ENCODE results near the gene TECR.

The TECR gene

DNA sequence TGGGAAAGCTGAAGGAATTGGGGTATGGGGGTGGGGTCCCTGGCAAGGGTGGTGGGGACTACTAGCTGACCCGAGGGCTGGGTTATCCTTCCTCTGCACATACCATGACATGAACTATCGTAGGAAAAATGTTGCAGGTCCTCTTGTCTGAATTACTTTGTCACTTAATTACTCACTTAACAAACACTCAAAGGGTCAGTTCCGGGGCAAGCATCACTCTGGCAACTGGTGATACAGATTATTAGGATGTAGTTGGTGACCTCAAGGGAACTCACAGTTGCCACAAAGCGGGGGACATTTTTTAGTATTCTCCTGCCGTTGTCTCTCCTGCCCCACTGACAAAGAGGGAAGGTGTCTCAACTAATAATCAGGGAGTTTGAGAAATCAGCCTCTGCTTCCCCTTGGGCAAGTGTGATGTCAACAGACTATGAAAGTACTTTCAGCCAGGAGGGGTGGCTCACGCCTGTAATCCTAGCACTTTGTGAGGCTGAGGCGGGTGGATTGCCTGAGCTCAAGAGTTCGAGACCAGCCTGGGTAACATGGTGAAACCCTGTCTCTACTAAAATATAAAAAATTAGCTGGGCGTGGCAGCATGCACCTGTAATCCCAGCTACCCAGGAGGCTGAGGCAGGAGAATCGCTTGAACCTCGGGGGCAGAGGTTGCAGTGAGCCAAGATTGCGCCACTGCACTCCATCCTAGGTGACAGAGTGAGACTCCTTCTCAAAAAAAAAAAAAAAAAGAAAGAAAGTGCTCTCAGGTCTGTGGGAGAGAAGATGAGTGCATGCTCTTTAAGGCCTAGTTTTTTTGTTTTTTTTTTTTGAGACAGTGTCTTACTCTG is 21.5 kb upstream of the TECR start:
- DNase-seq (ENCODE audit: low read depth) = peak; percentile 91

DNA sequence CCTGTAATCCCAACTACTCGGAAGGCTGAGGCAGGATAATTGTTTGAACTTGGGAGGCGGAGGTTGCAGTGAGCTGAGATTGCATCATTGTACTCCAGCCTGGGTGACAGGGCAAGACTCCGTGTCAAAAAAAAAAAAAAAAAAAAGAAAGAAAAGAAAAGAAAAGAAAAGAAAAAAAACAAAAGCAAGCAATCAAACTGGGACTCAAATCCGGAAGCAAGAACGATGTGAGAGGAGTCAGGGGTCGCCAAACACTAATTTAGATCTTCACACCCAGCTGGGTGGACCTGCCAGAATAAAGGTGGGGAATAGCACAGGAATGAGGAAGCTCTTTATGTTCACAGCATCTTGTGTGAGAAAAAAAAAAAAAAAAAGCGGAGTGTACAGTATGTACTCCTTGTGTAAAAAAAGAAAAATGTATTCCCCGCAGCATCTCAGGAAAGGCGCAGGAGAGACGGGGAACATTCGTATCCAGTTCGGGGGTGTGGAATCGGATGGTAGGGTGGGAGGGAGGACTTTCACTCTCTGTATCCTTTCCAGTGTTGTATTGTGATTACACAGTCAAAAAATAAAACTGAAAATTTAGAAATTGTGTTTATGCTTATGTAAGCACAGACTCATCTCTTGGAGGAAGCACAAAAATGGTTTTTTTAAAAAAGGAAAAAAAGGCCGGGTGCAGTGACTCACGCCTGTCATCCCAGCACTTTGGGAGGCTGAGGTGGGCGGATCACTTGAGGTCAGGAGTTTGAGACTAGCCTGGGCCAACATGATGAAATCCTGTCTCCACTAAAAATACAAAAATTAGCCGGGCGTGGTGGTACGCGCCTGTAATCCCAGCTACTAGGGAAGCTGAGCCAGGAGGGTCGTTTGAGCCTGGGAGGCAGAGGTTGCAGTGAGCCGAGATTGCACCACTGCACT is 18.8 kb upstream of the TECR start:
- peak; percentile 90 for DNase-seq (ENCODE audit: low read depth)

DNA sequence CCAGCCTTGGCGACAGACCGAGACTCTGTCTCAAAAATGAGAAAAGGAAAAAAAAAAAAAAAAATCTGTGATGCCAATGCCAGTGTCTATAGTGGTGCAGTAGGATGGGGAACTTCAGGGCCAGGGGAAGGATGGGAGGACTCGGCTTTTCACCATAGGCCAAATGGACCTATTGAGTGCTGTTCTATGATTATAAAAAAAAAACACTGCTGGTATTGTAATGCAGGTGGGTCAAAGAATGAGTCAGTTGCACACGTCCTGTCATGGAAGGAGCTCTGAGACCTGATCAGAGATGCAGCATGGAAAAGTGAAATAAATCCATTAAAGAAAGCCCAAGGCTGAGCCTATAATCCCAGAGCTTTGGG is 18.2 kb upstream of the TECR start:
- no peak for DNase-seq (ENCODE audit: low read depth)

DNA sequence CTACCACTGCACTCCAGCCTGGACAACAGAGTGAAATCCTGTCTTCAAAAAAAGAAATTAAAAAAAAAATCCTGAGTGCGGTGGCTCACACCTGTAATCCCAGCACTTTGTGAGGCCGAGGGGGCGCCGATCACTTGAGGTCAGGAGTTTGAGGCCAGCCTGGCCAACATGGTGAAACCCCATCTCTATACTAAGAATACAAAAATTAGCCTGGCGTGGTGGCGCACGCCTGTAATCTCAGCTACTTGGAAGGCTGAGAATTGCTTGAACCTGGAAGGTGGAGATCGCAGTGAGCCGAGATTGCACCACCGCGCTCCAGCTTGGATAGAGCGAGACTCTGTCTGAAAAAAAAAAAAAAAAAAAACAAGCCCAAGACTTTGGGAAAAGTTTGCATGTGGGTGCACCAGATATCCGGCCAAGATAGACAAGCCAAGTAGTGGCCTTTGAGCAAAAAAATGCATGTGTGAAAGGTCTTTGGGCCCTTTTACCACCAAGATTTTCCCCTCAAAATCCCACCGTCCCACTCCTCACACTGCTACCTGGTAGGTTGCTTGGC is 16.9 kb upstream of the TECR start:
- DNase-seq (ENCODE audit: low read depth) = no peak

DNA sequence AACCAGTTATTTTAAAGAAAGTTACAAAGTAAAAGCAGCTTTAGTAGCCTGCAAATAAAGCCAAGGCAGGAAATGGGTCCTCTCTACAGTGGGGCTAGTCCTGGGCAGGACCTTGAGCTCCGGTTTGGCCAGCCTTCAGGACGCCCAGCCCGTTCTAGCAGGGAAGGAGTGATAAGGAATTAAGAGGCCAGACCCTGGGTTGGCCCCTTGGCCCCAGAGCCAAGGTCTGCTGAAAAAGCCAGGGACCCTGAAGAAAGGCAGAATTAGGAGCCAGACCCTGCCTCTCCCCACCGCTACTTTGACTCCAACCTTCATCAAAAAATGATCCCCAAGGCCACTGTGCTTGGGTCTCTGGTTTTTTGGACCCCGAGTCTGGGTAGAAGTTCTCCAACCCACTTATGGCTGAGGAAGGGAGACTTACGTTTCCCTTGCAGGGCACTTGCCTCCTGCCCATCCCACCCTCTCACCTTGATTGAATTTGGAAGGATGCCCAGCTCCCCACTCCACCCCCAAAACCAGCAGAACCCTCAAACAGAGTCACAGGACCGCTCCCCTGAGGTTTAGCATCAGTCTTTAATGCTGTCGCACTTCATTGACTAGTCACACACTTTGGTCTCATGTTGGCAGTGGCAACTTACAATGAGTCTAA is 15.1 kb upstream of the TECR start:
- DNase-seq (ENCODE audit: low read depth) = no peak

DNA sequence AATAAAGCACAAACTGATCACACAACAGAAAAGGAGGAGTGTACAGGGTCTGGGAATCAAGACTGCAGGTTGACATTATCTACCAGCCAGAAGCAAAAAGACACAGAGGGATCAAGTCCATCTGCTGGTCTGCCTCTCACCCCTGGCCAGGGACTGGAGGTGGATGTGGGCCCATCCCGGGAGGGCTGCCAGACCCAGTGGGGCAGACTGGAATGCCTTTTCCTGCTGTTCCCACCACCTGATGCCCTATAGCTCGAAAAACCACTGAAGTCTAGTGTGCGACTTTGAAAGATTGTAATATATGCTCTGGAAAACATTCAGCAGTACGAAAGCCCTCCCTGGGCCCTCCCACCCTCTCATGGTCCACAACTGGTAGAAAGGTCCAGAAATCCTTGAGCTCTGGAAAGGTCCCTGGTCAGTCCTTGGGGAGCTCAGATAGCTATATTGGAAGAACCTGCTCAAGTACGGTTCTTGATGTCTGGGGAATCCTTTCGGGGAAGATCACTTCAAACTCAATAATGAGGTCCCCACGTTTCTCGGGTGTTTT is 13.8 kb upstream of the TECR start:
- DNase-seq (ENCODE audit: low read depth) = no peak

DNA sequence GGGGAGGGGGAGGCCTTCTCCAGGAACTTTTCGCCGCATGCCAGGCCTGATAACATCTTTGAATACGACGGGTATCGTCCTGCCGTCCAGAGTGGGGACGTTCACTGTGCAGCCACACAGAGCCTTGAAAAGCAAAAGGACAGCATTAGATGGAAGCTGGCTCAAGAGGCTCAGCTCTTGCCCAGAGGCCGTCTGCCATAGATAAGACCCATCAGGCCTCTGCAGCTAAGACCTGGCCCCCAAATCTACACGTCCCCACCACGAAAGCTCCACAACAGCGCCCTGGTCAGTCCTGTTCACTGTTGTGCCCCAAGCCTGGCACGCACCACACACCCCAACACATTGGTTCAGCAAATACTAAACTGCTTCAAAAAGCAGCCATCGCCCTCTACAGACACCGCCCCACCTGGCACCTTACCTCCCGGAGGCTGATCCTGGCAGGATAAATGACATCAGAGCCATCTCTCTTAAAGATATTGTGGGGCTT is 13.3 kb upstream of the TECR start:
- no peak for DNase-seq (ENCODE audit: low read depth)

DNA sequence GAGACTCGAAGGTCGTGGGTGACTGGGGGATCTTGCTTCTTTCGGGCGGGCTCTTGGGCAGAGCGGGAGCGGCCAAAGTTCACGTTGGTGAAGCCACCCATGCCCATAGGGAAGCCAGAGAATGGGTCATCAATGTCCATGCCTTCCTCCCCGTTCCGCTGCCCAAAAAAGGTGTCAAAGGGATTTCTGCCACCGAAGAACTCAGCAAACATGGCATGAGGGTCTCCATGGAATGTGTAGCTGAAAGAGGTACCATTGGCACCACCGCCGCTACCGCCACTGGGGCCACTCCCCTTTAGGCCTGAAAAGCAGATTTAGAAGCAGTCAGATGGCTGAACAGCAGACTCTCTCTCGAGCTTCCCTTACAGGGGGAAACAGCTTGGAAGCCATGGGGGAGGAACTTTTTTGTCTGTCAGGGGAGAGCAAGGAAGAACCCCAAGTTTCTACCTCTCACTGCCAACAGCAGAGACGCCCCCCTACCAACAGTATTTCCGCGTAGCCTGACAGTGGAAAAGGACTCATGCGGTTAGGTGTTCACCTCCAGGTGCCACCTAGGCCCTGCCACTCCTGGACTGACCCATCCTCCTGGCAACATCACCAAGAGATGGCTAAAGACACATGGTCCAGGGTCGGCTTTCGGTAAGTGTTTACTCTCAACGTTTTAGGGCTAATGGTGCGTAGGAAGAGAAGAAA is 12.5 kb upstream of the TECR start:
- no peak for DNase-seq (ENCODE audit: low read depth)

DNA sequence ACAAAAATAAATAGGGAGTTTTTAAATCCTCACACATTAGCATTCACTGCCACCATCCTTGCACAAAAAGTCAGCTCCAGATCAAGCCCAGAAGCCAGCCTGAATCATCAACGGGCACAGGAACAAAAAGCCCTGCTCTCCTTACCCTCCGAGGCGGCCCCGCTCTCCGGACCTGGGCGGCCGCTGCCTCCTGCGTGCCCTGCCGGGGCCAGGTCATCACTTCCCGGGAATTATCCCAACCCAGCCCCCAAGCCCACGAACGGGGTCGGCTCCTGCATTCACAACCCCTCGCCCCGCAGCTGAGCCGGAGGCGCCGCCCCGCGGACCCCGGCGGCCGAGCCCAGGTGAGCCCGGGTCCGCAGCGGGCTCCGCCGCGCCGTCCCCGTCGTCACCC is 12.0 kb upstream of the TECR start:
- peak; percentile 49 for DNase-seq (ENCODE audit: low read depth)

DNA sequence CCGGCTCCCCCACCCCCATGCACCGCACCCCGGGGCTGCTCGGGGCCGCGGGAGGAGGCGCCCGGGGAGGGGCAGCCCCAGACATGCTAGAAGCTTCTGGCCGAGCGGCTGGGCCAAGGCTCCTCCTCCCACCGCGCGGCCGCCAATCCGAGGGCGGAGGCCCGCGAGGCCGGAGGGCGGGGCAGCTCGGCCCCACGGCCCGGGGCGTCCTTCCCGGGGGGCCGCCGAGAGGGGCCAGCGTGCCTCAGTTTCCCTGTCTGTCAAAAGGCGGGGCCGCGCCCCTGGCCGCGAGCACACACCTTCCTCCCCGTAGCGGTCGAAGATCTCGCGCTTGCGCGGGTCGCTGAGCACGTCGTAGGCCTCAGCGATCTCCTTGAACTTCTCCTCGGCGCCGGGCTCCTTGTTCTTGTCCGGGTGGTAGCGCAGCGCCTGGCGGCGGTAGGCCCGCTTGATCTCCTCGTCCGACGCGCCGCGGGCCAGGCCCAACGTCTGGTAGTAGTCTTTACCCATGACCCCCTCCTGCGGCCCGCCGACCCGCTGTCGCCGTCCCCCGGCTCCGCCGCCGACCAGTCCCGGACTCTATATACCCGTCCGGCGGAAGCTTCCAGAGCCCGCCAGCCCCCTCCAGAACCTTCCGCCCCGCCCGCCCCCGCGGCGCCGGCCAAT is 11.4 kb upstream of the TECR start, which contains the start of gene DNAJB1:
Gene DNAJB1 (minus strand): TSS at position 558 of the 666 bp plus-strand sequence. CDS start 48 bp downstream, at position 510.
- peak; percentile 82 for DNase-seq (ENCODE audit: low read depth)

DNA sequence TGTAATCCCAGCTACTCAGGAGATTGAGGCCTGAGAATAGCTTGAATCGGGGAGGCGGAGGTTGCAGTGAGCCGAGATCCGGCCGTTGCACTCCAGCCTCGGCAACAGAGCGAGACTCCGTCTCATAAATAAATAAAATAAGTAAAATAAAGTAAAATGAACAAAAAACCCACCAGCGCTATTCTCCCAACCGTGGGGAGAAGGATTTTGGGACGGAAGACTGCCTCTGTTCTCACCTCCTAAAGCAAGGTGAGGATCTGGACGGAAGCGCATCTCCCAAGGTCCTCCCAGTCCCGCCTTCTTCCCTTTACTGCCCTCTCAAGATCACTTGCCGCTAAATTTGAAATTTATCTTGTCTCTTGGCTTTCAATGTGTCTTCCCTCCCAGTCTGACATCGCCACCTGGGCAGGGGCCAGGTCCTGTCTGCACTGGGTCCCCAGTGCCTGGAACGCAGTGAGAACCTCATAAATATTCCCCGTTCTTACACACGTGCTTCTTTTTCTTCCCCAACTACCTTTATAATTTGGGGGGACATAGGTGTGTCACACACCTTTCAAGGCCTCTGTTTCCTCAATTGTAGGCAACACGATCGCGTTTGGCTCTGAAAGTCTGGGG is 10.0 kb upstream of the TECR start:
- DNase-seq (ENCODE audit: low read depth) = no peak

DNA sequence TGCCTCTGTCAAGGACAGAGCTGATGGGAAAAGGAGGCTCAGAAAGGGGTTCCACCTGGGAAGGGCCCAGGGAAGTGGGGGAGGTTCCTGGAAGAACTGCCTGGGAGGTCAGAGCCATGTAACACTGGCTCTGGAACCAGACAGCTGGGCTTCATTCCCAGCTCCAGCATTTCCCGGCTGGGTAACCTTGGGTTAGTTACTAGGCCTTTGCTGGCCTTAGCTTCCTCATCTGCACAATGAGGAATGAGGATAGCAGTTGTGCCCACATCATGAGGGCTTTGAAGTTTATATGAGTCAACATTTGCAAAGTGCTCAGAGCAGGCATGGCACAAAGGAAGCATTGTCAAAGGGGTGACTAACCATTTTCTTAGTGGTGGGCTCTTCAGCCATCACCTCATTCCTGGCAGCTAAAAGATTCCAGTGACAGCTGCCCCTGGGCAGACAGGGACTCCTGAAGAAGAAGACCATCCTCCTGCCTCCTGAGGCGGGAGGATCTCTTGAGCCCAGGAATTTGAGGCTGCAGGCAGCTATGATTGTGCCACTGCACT is 9.5 kb upstream of the TECR start:
- DNase-seq (ENCODE audit: low read depth) = peak; percentile 97

DNA sequence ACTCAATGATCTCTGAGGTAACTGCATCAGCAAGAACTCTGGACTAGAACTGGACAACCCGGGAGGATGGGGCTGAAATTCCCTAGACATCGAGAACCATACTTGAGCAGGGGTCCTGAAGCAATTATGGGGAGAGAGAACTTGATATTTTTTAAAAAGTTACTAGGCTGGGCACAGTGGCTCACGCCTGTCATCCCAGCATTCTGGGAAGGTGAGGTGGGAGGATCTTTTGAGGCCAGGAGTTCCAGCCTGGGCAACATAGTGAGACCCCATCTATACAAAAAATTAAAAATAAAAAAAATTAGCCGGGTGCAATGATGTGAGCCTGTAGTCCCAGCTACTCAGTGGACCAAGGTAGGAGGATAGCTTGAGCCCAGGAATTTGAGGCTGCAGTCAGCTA is 8.9 kb upstream of the TECR start:
- DNase-seq (ENCODE audit: low read depth) = no peak

DNA sequence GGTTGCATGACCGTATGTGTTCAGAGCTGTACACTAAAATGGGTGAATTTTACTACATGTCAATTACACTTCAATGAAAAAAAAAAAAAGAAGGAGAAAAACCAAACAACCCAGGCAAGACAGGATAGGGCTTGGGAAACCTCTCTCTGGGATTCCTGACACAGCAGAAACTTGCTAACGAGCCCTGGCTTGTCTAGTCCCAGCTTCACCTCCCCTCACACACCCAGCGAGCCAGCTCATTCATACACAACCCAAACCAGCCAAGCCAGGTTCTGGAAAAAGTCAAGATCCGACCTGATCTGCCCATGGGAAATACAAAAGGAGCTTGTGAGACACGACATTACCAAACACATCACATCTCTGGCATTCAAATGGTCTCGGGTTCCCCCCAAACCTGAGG is 3.7 kb upstream of the TECR start:
- DNase-seq (ENCODE audit: low read depth) = no peak

DNA sequence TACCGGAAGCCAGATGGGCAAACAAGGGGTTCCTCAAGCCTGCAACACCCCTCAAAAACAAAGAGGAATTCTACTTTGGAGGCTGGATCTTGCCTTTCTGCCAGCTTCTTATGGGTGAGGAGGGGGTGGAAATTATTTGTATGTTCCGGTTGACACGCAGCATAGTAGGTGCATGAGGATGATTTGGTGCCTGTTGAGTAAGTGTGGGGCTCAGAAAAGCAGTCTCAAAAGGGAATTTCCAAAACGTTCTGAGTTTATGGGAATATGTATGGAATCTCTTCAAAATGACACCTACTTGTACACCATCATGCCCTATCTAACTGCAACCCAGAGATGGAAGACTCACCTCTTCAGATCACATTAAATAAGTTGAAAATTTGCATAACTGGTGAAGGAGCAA is 3.0 kb upstream of the TECR start:
- no peak for DNase-seq (ENCODE audit: low read depth)

DNA sequence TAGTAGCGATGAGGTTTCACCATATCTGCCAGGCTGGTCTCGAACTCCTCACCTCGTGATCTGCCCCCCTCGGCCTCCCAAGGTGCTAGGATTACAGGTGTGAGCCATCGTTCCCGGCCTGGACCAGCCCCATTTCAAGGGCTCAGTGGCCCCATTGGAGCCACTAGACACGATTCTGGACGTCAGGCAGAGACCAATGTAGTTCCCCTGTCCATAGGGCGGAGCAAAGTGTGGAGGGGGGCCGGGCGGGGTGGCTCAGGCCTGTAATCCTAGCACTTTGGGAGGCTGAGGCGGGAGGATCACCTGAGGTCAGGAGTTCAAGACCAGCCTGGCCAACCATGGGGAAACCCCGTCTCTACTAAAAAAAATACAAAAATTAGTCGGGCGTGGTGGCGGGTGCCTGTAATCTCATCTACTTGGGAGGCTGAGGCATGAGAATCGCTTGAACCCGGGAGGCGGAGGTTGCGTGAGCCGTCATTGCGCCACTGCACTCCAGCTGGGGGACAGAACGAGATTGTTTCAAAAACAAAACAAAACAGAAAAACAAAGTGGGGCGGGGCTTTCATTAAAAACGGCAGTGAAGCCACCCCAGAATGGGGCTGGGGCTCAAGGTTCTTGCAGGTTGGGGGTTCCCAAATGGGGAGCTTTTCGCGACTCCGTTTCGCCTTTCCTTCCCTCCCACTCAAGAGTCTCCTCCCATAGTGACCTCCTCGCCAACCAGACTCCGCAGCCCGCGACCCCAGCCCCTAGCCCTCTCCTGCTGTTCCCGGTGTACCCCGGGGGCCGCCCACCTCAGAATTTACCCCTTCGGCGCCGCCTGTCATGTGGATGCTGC is 758 bp upstream of the TECR start:
- DNase-seq (ENCODE audit: low read depth) = no peak

DNA sequence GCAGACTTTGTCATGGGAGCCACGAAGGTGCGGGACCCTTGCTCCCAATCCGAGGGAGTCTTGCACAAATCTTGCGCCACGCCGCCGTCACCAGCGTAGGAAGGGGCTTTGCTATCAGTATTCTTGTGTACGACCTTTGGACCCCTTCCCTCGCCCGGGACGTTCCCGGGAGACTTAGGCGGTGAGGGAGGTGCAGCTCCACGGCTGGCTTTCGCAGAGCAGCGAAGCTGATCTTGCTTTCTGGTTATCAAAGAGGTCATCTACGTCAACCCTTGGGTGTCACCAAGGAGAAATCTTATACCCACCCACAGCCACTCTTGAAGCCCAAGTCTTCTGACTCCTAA is 583 bp downstream of the TECR start:
- DNase-seq (ENCODE audit: low read depth) = peak; percentile 23

DNA sequence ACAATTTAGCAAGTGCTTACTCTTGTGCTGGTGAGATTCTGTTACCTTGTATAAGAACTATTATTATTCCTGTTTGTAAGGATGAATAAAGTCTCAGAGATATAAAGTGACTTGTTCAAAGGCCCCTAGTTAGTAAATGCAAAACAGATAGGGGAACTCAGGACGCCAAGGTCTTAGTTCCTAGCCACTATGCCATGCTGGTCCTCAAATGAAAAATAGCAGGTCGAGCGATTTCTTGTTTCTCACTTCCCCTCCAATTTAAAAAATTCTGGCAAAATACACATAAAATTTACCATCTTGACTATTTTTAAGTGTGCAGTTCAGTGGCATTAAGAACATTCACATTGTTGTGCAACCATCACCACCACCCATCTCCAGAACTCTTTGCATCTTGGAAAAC is 1.1 kb downstream of the TECR start:
- DNase-seq (ENCODE audit: low read depth) = no peak

DNA sequence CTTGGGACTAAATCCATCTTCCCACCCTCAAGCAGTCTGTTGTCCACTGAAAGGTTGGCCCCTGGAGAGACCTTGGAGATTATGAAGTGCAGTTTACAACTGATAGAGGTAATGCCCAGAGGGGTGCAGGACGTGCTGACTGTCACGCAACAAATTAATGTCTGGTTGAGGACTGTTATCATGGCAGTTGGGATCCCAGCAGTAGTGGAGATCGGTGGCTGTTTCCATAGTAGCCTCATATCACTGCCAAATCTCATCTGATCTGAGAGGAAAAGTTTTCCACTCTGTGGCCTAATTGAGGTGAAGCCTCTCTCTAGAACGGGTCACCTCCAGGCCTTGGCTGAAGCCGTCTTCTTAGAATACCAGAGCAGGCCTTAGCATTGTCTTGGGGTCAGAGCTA is 4.1 kb downstream of the TECR start:
- DNase-seq (ENCODE audit: low read depth) = no peak

Measured in ELR (cell line).